ENCODE measurements around the gene CCDC178.

DNA sequence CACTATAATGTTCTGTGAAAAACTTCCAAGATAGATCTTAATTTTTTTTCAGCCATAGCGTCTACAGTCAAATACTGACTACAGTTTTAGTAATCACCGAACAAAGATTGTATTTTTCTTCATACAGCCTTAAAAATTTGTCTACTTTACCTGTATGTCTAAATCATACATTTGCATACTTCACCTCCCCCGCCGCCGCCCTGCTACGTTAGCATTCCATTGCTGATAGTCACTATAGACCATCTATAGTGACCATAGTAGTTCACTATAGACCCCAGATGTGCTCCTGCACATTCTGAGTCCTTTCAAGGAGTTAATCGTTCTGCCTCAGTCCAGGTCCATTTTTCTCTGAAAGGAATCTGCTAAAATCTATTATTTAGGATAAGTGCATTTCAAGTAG lies 325.0 kb downstream of the CCDC178 start:
- TF ChIP-seq POLR2A (IDR thresholded peaks at IDR 0.05; ENCODE audit: low read depth, low read length) (no peak), TAF1 (IDR thresholded peaks at IDR 0.05; ENCODE audit: borderline replicate concordance, low read depth, low read length) (no peak), POLR2AphosphoS5 (IDR thresholded peaks at IDR 0.05; ENCODE audit: low read depth, low read length) (no peak)
